GM23248 (cell line): ENCODE measurements around the gene CNFN.

Experiments used
- EZH2 ChIP-seq: fragments of 200-600 bp; sonication (generic); IDR thresholded peaks from 2 replicates; pipeline ENCODE4 v1.6.1; 2018; ENCODE audit warnings: antibody characterized with exemption, mild to moderate bottlenecking; ENCODE audit not compliant: insufficient read depth, poor library complexity, severe bottlenecking
- EZH2phosphoT487 ChIP-seq: fragments of 200-600 bp; sonication (generic); IDR thresholded peaks from 2 replicates; pipeline ENCODE4 v1.6.1; 2018; ENCODE audit warnings: antibody characterized with exemption, moderate library complexity, mild to moderate bottlenecking, low read depth; ENCODE audit not compliant: insufficient read depth

DNA sequence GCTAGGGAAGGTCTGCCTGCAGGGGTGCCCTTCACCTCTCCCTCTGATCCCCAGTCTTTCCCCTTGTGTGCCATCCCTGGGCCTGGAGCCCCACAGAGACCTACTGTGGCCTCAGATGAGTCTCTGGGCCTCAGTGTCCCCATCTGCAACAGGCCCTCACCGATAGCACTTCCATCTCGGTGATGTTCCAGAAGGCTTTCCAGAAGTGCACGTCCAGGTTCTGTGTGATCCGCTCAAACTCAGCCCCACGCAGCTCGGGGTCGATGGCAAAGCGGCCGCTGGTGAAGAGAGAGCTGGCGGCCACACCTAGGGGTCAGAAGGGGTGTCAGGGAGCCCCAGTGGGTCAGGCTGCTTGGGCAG, 17.7 kb upstream of the CNFN start:
- no peak for TF ChIP-seq EZH2
- no peak for TF ChIP-seq EZH2phosphoT487
